Activated CD8-positive, alpha-beta memory T cell treated with anti-CD3 and anti-CD28 coated beads, Interleukin-2, amount 50 U/mL, for 24 hours (primary cell): ENCODE results near the gene VWA1.
"Not testable (repeated sequence)": the region's sequence is repeated elsewhere in the genome, so short reads cannot be mapped to it uniquely, and the experiment has no call there.

Source experiments
- DNase-seq: peaks from one replicate; pipeline ENCODE4 v3.0.0-alpha.2; 2020; ENCODE audit errors: extremely low read depth

The VWA1 gene

GRCh38 chr1:1435106-1435903, at the start of gene VWA1:
TSS of gene VWA1 (plus strand) at chr1:1435690. CDS start at chr1:1435749, 59 bp downstream.
- DNase-seq = no peak

GRCh38 chr1:1385931-1386330, 49.6 kb upstream of the VWA1 start:
- no peak for DNase-seq

DNA sequence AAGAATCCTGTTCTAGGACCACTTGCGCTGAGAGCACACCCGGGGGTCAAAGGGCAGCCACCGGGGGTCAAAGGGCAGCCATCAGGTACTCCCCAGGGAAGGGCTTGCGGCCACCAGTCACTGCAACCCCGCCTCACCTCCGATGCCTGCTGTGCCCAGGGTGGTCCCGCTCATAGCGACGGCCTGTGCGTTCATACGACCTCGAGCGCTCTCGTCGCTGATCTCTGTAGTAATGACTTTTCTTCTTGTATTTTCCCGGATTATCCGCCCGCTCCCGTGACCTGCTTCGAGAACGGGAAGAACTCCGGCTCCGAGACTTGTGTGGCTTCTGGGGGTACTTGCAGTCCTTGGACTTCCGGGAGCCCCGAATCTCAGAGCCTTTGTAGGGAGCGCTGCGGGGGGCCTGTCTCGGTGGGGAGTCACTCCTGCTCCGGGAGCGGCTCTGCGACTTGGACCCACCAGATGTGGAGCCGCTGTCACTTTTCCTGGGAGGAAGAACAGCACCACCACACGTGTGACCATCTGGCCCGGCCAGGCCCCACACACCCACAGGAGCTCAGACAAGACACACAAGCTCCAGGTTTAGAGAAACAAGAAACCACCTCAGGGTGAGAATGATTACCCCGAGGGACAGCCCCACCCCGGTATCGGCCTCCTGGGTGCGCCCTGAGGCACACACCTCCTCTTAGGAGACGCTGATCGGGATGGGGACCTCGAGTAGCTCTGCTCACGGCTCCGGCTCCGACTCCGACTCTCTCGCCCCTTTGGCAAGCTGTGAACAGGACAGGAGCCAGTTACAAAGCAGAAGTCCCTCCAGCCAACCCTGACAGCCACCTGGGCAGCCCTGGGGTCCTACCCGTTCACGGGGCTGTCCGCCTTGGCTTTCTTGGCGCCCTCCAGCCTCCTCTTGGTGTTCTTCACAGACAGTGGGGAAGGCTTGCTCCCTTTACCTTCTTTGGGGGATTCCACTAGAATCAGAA, 48.1 kb upstream of the VWA1 start:
- DNase-seq = no peak

DNA sequence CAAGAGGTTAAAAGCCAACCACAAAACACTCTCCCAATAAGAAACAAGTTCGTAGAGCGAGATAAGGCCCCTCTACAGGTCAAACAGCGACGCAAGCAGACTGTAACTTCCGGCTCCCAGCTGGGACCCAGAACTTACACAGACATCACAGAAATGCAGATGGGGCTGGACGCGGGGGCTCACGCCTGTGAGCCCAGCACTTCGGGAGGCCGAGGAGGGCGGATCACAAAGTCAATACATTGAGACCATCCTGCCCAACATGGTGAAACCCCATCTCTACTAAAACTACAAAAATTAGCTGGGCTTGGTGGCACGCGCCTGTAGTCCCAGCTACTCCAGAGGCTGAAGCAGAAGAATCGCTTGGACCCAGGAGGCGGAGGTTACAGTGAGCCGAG, 47.4 kb upstream of the VWA1 start:
- DNase-seq = no peak

GRCh38 chr1:1390675-1391074, 44.8 kb upstream of the VWA1 start:
- no peak for DNase-seq

DNA sequence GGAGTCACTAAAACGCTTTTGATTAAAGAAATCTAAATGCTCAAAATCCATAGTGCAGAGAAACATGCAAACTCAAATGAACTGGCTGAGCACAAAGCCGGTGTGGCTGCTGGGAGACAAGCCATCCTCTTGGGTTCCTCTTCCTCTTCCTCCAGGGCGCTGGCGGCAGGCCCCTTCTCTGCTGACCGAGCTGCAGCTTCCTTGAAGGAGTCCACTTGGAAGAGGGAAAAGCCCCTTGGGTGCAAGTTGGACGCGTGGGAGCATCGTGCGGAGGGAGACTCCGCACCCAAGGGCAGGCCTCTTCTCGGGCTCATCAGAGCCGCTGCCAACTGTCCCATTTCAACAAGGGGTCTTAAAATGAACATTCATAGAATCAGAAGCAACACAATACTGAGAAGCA, 44.3 kb upstream of the VWA1 start:
- no peak for DNase-seq

GRCh38 chr1:1393014-1393413, 42.5 kb upstream of the VWA1 start:
- DNase-seq = no peak

DNA sequence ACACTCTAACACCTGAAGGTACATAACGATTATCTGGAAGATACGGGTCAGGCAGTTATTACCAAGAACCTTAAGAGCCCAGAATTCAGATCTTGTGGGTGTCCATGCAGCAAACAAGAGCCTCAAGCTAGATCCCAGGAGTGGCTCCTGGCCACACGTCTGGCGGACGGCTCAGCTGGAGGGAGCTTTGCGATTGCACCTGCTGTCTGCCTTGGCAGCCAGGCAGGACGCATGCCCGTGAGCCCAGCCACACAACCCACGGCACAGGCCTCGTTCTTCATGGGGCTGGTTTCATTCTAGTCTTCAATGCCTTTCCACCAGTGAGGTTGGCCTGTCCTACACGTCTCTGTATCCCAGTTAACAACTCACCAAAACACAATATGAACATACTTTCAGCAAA, 42.1 kb upstream of the VWA1 start:
- DNase-seq = no peak

- no peak for DNase-seq
Observed at GRCh38 chr1:1394116-1394515, 41.4 kb upstream of the VWA1 start.

GRCh38 chr1:1395166-1395565, 40.3 kb upstream of the VWA1 start:
- no peak for DNase-seq

DNA sequence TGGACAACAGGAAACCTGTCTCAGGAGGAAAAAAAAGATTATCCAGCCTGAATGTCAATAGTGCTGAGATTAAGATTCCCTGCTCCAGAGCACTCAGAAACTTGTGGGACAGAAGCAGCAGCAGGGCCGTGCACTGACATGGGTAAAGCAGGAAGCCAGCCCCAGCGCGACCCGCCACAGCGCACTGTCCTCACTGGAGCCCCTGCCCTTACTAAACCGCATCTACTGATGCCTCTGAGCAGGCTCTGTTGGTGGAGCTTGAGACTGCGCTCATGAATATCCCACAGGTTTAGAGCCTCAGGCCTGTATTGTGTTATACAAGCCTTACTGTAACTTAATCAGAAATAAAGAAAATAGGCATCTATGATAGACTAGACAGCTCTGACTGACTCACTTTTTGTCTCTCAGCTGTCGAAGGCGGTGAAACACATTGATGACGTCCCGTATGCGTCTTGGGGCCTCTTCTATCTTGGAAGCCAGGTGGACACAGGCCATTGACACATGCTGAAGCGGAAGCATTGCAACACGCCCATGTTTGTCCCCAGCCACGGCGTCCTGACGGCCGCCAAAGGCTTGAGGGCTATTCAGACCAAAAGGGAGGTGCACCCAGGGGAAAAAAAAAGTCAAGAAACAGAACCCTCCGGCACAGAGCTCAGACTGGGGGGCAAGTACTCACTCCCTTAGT, 37.5 kb upstream of the VWA1 start:
- no peak for DNase-seq

- DNase-seq = no peak
Observed at GRCh38 chr1:1398677-1399186, 36.8 kb upstream of the VWA1 start.

DNA sequence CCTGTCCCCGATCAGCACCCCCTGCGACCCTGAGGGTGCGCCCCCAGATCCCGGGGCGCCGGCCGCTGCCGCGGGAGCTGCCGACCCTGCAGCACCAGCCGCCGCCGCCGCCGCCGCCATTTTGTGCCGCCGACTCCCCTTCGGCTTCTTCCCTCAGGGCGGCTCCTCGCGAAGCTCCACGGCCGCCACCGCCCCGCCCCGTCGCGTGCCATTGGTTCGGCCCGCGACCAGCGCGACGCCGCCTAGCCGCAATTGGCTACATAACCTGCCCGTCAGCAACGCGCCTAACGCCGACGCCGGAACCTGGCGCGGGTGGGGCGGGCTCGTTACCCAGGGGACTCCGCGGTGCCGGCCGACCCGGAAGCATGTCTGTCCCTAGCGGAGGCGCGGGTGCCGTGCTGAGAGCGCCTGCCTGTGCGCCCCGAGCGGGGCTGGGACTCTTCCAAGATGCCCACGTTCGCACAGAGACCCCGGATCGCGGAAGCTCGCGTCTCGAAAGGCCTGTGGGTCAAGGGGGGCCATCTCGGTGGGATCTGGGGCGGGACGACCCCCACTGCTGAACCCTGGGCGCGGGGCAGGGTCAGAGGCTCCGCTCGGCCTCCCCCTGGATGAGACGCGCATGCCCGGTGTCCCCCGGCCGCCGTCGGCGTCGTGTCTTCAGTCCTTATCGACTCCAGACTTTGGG, 36.2 kb upstream of the VWA1 start, which contains the start of gene CCNL2:
Gene CCNL2, minus strand, starts transcription at position 149 of the 685 bp plus-strand sequence. Its CDS starts 29 bp downstream, at position 120.
- DNase-seq = peak; percentile 97

DNA sequence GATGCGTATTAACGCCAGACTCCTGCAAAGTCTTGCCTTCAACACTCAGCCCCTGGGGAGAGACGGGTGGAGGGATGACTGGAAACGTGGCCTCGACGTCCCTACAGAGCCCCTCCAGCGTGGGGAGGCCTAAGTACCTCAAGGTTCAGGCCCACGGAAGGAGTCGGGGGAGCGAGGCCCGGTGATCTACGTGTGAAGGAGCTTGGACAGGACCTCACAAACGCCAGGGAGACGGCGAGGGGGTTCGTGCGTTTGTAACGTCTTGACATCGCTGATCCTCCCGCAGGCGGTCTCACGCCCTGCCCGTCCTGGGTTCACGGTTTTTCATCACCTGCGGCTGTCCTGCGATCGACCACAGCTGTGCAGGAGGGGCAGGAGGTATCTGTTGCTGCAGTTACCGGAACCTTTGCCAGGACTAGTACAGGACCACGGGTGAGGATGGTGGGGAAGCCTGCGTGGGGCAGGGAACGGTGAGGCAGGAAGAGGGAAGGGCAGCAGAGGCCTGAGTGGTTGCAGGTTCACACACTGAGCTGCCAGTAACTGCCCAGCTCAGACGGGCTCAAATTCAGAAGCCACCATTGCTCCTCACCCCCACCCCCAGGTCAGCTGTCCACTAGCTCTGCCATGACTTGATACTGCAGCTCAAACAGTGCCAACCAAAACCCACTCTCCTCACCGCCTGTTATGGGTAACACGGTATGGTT, 35.5 kb upstream of the VWA1 start:
- DNase-seq = no peak

- DNase-seq = no peak
Observed at GRCh38 chr1:1400576-1401456, 34.7 kb upstream of the VWA1 start.

- no peak for DNase-seq
Observed at GRCh38 chr1:1401457-1402010, 34.0 kb upstream of the VWA1 start.

DNA sequence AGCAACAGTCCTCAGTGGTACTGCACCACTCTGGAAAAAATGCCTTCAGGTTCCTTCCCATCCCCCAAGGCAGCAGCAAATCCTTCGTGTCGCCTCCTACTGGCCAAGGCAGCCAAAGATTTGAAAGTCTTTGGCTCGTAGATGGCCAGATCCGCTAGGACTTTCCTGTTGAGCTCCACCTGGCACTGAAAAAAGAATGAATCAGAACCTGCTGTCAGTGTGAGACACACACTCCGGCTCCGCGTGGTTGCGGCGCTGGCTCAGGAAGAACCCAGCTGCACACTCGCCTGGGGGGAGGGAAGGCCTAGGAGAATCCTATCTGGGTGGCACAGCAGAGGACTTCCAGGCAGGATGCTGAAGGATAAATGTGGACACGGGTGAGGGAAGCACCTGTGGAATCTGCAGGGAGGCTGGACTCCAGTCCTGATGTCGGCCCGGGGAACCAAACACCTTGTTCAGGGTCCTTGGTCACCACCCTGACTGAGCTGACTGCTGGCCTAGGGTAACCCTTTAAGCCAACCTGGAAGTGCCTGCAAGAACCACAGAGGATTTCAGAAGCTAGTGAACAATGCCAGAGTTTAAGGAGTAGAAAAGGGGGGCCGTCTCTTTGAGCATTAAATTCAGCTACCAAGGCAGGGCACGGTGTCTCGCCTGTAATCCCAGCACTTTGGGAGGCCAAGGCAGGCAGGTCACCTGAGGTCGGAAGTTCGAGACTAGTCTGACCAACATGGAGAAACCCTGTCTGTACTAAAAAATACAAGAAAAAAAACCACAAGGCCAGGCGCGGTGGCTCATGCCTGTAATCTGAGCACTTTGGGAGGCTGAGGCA, 33.2 kb upstream of the VWA1 start:
- no peak for DNase-seq

DNA sequence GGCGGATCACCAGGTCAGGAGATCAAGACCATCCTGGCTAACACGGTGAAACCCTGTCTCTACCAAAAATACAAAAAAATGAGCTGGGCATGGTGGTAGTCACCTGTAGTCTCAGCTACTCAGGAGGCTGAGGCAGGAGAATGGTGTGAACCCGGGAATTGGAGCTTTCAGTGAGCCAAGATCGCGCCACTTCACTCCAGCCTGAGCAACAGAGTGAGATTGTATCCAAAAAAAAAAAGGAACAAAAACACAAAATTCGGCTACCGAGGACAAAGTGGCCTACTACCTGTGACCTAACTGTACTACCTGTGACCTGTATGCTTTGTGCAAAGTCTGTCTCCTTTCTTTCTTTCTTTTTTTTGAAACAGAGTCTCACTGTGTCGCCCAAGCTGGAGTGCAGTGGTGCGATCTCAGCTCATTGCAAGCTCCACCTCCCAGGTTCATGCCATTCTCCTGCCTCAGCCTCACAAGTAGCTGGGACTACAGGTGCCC, 32.5 kb upstream of the VWA1 start:
- not testable (repeated sequence) for DNase-seq
